DMS114 treated with DMSO at 0.1 percent for 48 hours (cell line): ENCODE measurements around the gene GRWD1.

Source experiments
- DNase-seq: peaks from one replicate; lab custom pipeline; 2025; ENCODE audit not compliant: unreplicated experiment; lab: John Stamatoyannopoulos, UW

GRWD1 gene

GRCh38 chr19:48424694-48425219 is 21.0 kb upstream of the GRWD1 start:
- no peak for DNase-seq

GRCh38 chr19:48428670-48429069 is 17.1 kb upstream of the GRWD1 start:
- no peak for DNase-seq

GRCh38 chr19:48433337-48433736 is 12.4 kb upstream of the GRWD1 start:
- DNase-seq = no peak

DNA sequence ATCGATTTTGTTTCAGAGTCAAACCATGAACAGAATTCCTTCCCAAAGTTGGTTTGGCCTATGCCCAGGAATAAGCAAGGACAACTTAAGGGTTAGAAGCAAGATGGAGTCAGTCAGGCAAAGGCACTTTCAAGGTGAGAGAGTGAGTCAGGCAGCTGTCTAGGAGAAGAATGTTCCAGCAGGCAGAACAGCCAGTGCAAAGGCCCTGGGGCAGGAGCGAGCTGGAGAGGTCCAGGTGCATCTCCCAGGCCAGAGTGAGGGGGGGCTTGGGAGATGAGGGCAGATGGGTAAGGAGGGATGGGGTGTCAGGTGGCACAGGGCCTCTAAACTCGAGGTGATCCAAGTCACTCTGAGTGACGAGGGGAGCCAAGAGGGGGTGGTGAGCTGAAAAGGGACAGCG is 9.2 kb upstream of the GRWD1 start:
- DNase-seq = no peak

DNA sequence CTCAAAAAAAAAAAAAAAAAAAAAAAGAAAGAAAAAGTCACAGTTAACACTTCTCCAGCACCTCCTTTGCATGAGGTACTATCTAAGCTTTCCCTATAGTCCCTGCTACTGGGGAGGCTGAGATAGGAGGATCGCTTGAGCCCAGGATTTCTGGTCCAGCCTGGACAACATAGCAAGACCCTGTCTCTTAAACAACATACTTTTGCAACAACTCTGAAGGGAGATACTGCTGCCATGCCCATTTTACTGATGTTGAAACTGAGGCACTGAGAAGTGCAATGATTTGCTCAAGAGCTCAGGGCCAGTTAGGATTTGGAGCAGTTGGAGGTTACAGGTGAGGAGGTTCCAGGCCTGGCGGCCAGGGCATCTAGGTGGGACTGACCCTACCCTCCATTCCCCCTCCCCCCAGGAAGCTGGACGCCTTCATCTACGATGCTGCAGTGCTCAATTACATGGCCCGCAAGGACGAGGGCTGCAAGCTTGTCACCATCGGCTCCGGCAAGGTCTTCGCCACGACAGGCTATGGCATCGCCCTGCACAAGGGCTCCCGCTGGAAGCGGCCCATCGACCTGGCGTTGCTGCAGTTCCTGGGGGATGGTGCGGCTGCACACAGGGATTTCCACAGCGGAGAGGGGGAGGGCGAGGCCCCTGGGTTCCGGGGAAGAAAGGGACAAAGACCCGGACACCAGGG is 4.3 kb upstream of the GRWD1 start:
- DNase-seq = no peak

DNA sequence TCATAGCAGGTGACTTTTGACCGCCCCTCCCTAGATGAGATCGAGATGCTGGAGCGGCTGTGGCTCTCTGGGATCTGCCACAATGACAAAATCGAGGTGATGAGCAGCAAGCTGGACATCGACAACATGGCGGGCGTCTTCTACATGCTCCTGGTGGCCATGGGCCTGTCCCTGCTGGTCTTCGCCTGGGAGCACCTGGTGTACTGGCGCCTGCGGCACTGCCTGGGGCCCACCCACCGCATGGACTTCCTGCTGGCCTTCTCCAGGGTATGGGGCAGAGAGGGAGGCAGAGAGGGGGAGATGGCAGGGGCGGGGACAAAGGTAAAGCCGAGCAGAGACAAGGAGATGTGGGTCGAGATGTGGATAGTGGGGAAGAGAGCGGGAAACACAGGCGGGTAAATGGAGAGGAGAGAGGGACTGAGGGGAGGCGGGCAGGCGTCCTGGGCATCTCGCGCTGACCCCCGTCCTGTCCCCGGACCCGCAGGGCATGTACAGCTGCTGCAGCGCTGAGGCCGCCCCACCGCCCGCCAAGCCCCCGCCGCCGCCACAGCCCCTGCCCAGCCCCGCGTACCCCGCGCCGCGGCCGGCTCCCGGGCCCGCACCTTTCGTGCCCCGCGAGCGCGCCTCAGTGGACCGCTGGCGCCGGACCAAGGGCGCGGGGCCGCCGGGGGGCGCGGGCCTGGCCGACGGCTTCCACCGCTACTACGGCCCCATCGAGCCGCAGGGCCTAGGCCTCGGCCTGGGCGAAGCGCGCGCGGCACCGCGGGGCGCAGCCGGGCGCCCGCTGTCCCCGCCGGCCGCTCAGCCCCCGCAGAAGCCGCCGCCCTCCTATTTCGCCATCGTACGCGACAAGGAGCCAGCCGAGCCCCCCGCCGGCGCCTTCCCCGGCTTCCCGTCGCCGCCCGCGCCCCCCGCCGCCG is 3.4 kb upstream of the GRWD1 start:
- DNase-seq = no peak

DNA sequence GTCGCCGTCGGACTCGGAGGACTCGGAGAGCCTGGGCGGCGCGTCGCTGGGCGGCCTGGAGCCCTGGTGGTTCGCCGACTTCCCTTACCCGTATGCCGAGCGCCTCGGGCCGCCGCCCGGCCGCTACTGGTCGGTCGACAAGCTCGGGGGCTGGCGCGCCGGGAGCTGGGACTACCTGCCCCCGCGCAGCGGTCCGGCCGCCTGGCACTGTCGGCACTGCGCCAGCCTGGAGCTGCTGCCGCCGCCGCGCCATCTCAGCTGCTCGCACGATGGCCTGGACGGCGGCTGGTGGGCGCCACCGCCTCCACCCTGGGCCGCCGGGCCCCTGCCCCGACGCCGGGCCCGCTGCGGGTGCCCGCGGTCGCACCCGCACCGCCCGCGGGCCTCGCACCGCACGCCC is 2.5 kb upstream of the GRWD1 start:
- DNase-seq = no peak

GRCh38 chr19:48443731-48444128 is 2.1 kb upstream of the GRWD1 start:
- no peak for DNase-seq

GRCh38 chr19:48444129-48444935 is 1.5 kb upstream of the GRWD1 start:
- DNase-seq = no peak

DNA sequence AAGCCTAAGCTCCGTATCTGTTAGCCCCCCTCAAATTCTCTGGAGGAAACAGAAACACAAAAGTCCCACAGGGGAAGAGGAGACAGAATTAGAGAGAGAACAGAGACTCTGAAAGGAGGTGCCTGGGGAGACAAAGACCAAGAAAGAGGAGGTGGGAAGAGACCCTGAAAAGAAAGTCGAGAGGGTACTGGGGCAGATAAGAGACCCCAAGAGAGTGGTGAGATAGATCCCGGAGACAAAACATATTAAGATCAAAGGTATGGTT is 915 bp upstream of the GRWD1 start:
- no peak for DNase-seq

- DNase-seq = no peak
These were observed 552 bp upstream of the GRWD1 start for GRCh38 chr19:48445256-48445605.

- no peak for DNase-seq
These were observed 796 bp downstream of the GRWD1 start for GRCh38 chr19:48446579-48446978.

GRCh38 chr19:48448563-48448962 is 2.8 kb downstream of the GRWD1 start:
- no peak for DNase-seq

- no peak for DNase-seq
These were observed 4.7 kb downstream of the GRWD1 start for GRCh38 chr19:48450441-48450840.

GRCh38 chr19:48450863-48451262 is 5.1 kb downstream of the GRWD1 start:
- DNase-seq = no peak

DNA sequence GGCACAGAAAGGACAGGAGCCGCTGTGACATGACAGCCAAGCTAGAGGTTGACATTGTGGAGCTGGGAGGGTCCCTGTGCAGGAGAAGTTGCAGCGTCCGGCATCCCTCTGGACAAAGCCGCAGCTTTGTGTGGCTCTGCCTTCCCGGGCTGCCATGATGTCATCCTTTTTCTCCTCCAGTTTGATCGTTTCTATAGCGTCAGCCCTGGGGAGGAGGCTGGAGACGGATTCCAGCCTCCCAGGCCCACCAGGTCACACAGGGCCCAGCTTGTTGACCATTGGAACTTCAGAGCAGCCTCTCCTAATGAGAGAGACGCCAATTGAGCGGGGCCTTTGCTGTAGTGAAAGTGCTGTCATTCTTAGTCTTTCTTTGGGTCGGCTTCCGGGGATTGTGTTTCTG is 5.8 kb downstream of the GRWD1 start:
- no peak for DNase-seq

- DNase-seq = no peak
These were observed 6.8 kb downstream of the GRWD1 start for GRCh38 chr19:48452289-48453190.

DNA sequence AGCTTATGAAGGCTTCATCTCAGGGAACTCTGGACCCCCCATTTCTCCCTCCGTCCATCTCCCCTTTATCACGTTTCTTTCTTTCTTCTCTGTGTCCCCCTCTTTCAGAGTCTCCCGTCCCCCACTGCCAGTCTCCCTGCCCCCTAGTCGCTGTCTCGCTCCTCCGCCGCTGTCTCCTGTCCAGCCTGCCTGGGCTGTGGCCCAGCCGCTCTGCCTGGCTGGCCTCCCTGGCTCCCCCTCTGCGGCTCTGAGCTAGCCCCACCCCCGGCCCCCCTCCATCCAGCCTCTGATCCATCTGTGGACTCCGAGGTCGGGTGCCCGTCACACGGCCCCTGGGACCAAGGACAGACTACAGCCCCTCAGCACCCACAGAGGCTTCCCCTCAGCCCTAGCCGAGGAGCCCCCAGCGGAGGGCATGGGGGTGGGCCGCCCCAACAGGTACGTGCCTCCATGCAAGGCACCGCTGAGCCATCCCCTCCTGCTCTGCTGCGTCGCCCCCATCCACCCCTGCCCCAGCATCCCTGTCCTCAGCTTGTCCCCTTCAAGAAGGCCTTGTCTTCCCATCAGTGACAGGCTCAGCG is 8.5 kb downstream of the GRWD1 start:
- no peak for DNase-seq

- DNase-seq = no peak
These were observed 9.6 kb downstream of the GRWD1 start, which contains the start of gene KCNJ14 for GRCh38 chr19:48455171-48455907. KCNJ14 (plus strand) TSS chr19:48455574; CDS start chr19:48461725, 6,151 bp downstream.
